GM12892 (cell line): Measurements from ENCODE around the gene EFS.

Source experiments
- POLR2A ChIP-seq: IDR thresholded peaks from 2 replicates; pipeline ENCODE4 v1.6.1; 2011; ENCODE audit warnings: low read depth, low read length, control low read depth
- POLR2AphosphoS5 ChIP-seq: IDR thresholded peaks from 2 replicates; pipeline ENCODE4 v1.6.1; 2011; ENCODE audit warnings: low read depth, low read length, control low read depth
- TAF1 ChIP-seq: IDR thresholded peaks from 2 replicates; pipeline ENCODE4 v1.6.1; 2011; ENCODE audit warnings: low read depth, mild to moderate bottlenecking, control low read depth, low read length, borderline replicate concordance

- TF ChIP-seq POLR2A (no peak), TAF1 (no peak), POLR2AphosphoS5 (no peak)
Measured at GRCh38 chr14:23324455-23324846, 40.5 kb downstream of the EFS start.
